Aorta (tissue), 5 donors: ENCODE measurements around the gene RAB8A. TPM values are rescaled to one million over a fixed set of nuclear protein-coding genes. Genes with fewer than 3 reads are reported as not detected.

Experiments used
- ATAC-seq: fragments of 200-7000 bp; cut with Tn5 transposase; one replicate; pipeline ENCODE4 v1.9.1; 2022; ENCODE audit warnings: moderate library complexity; ENCODE audit not compliant: low FRiP score
- DNase-seq, 2 donors: peaks; one replicate each; pipeline ENCODE4 v3.0.0-alpha.2; 2020
- H3K27ac ChIP-seq, 2 donors: one replicate each; pipeline ENCODE4 v1.5.1; 2013; ENCODE audit warnings: low read length in 2 of 2, mild to moderate bottlenecking in 2 of 2, moderate library complexity in 2 of 2, control low read depth in 1 of 2, inconsistent platforms in 1 of 2, low read depth in 1 of 2
- H3K27me3 ChIP-seq, 2 donors: one replicate each; pipeline ENCODE4 v1.6.1; 2013; ENCODE audit warnings: control low read depth in 1 of 2, low read length in 1 of 2, mild to moderate bottlenecking in 1 of 2, moderate library complexity in 1 of 2; ENCODE audit not compliant: insufficient read depth in 2 of 2, control insufficient read depth in 1 of 2
- H3K36me3 ChIP-seq, 2 donors: one replicate each; pipeline ENCODE4 v1.6.1; 2013; ENCODE audit warnings: control low read depth in 1 of 2, low read length in 1 of 2, mild to moderate bottlenecking in 1 of 2; ENCODE audit not compliant: insufficient read depth in 2 of 2, control insufficient read depth in 1 of 2
- H3K4me1 ChIP-seq, 2 donors: one replicate each; pipeline ENCODE4 v1.6.1; 2013; ENCODE audit warnings: low read length in 2 of 2, control low read depth in 1 of 2, mild to moderate bottlenecking in 1 of 2, moderate library complexity in 1 of 2; ENCODE audit not compliant: insufficient read depth in 2 of 2, control insufficient read depth in 1 of 2
- H3K4me3 ChIP-seq, 2 donors: one replicate each; pipeline ENCODE4 v1.5.1; 2013; ENCODE audit warnings: low read length in 2 of 2, control low read depth in 1 of 2, mild to moderate bottlenecking in 1 of 2
- H3K9me3 ChIP-seq: one replicate; pipeline ENCODE4 v1.6.1; 2013; ENCODE audit warnings: mild to moderate bottlenecking, low read length; ENCODE audit not compliant: control insufficient read depth
- WGBS, 2 donors: extraction: QIAGEN DNeasy Blood & Tissue Kit; methylation state at CpG; one replicate each; pipeline ENCODE4 v1.1.7; 2013; 5-methylcytosine and 5-hydroxymethylcytosine counted together
- intact Hi-C, 2 donors: fragments of 100-400 bp; cut with DNase I; formaldehyde crosslinking; loops; one replicate each; pipeline versions ENCODE4 v1.14.2 to v1.15.0; 2022
- polyA plus RNA-seq, 2 donors: library from polyadenylated mRNA; stranded (reverse); fragments of 200-250 nt; gene quantifications; one replicate each; pipeline ENCODE4 v1.2.3, GENCODE V29; 2013
- total RNA-seq, 2 donors: library from RNA; stranded (reverse); fragmentation: NEBNext Ultra II Directional; extraction: Animal tissue kit (Norgen Biotek cat#: 25700); gene quantifications; one replicate each; pipeline ENCODE4 v1.2.1, GENCODE V29; 2021
- donor health status: healthy with polysubstance abuse.
- donor health status: Bipolar disorder and iron deficiency.
- donor health status: DM: no; HTN: no; CAD: no.
- donor health status: DM: no; HTN: no; CAD: no.
- donor health status: DM: yes; HTN: yes; CAD: no.

Gene RAB8A
- total and polyA plus RNA-seq, 4 donors = 17.6 to 56.7 (median 40.8) TPM

- DNase-seq = no peak
- 7 to 9% methylated on average over 16 of the region's 16 CpGs for WGBS, 2 donors
- peaks cover 0 to 5% of the 10 kb centered on the region in 2 donors for H3K36me3 ChIP-seq
- ATAC-seq = no peak
- intact Hi-C loops = no loop called here
- H3K27ac ChIP-seq = no peak overlapping the region
- H3K27me3 ChIP-seq = no peaks in the 10 kb centered on the region
- H3K4me3 ChIP-seq = no peak overlapping the region
- no peaks in the 10 kb centered on the region for H3K9me3 ChIP-seq
- H3K4me1 ChIP-seq = no peaks in the 10 kb centered on the region
These were observed 24.7 kb downstream of the RAB8A start for GRCh38 chr19:16136185-16136999.

- Histone ChIP-seq H3K27me3 (no peaks in the 10 kb centered on the region), H3K4me1 (no peaks in the 10 kb centered on the region), H3K4me3 (no peak overlapping the region), H3K9me3 (no peaks in the 10 kb centered on the region), H3K27ac (no peak overlapping the region), H3K36me3 (no peaks in the 10 kb centered on the region)
- no peak for ATAC-seq
- intact Hi-C loops = no loop called here
- no peak for DNase-seq
- WGBS, 2 donors = 89 to 90% methylated on average over 13 of the region's 13 CpGs
These were observed 28.1 kb downstream of the RAB8A start for GRCh38 chr19:16139752-16140151.

- ATAC-seq (no peak), DNase-seq (no peak)
- no peaks in the 10 kb centered on the region for H3K9me3 ChIP-seq
- no peaks in the 10 kb centered on the region for H3K4me1 ChIP-seq
- intact Hi-C loops = no loop called here
- 78 to 80% methylated on average over 4 of the region's 4 CpGs for WGBS, 2 donors
- H3K27ac ChIP-seq = no peak overlapping the region
- H3K4me3 ChIP-seq = no peak overlapping the region
- H3K36me3 ChIP-seq = no peaks in the 10 kb centered on the region
- H3K27me3 ChIP-seq = no peaks in the 10 kb centered on the region
These were observed 29.4 kb downstream of the RAB8A start for GRCh38 chr19:16141043-16141442.

GRCh38 chr19:16142032-16142580 lies 30.4 kb downstream of the RAB8A start:
- DNase-seq (no peak), ATAC-seq (no peak)
- intact Hi-C loops = no loop called here
- Histone ChIP-seq H3K9me3 (no peaks in the 10 kb centered on the region), H3K4me1 (no peaks in the 10 kb centered on the region), H3K27me3 (no peaks in the 10 kb centered on the region), H3K27ac (no peak overlapping the region), H3K36me3 (no peaks in the 10 kb centered on the region), H3K4me3 (no peak overlapping the region)
- 84 to 86% methylated on average over 9 of the region's 9 CpGs for WGBS, 2 donors

GRCh38 chr19:16143399-16144215 lies 31.9 kb downstream of the RAB8A start, which contains the start of gene HSH2D:
HSH2D (plus strand) TSS chr19:16143685; CDS start chr19:16148751, 5,066 bp downstream.
- Histone ChIP-seq H3K36me3 (no peaks in the 10 kb centered on the region), H3K27me3 (no peaks in the 10 kb centered on the region), H3K9me3 (no peaks in the 10 kb centered on the region), H3K27ac (no peak within 1 kb of the TSS), H3K4me3 (no peak within 1 kb of the TSS), H3K4me1 (no peaks in the 10 kb centered on the region)
- WGBS, 2 donors = 44 to 46% methylated on average over 13 of the region's 13 CpGs
- DNase-seq (peak; percentile 78 to 80), ATAC-seq (peak; percentile 36)
- intact Hi-C loops = no loop called here

- Histone ChIP-seq H3K9me3 (no peaks in the 10 kb centered on the region), H3K4me1 (no peaks in the 10 kb centered on the region), H3K27me3 (no peaks in the 10 kb centered on the region), H3K4me3 (no peak overlapping the region), H3K36me3 (no peaks in the 10 kb centered on the region), H3K27ac (no peak overlapping the region)
- ATAC-seq (no peak), DNase-seq (no peak)
- intact Hi-C loops = no loop called here
- WGBS, 2 donors = 69 to 100% methylated on average over 1 of the region's 1 CpG
These were observed 32.5 kb downstream of the RAB8A start for GRCh38 chr19:16144216-16144581.

GRCh38 chr19:16146112-16146511 lies 34.4 kb downstream of the RAB8A start:
- Histone ChIP-seq H3K36me3 (no peaks in the 10 kb centered on the region), H3K27me3 (no peaks in the 10 kb centered on the region), H3K9me3 (no peaks in the 10 kb centered on the region), H3K4me3 (no peak overlapping the region), H3K27ac (no peak overlapping the region), H3K4me1 (no peaks in the 10 kb centered on the region)
- 69 to 80% methylated on average over 5 of the region's 5 CpGs for WGBS, 2 donors
- DNase-seq = no peak
- ATAC-seq = no peak
- intact Hi-C loops = no loop called here

- DNase-seq (no peak), ATAC-seq (peak; percentile 33)
- Histone ChIP-seq H3K9me3 (no peaks in the 10 kb centered on the region), H3K4me1 (no peaks in the 10 kb centered on the region), H3K27ac (no peak overlapping the region), H3K36me3 (no peaks in the 10 kb centered on the region), H3K4me3 (no peak overlapping the region), H3K27me3 (no peaks in the 10 kb centered on the region)
- 65 to 80% methylated on average over 8 of the region's 8 CpGs for WGBS, 2 donors
- intact Hi-C loops = no loop called here
These were observed 36.9 kb downstream of the RAB8A start for GRCh38 chr19:16148443-16149229.
